Uterus (tissue), 4 donors: ENCODE measurements around the gene PLB1. TPM values are rescaled to one million over a fixed set of nuclear protein-coding genes. Genes with fewer than 3 reads are reported as not detected.

Experiments used
- DNase-seq, 2 donors: peaks; one replicate each; pipeline ENCODE4 v3.0.0-alpha.2; 2019 to 2020
- H3K27ac ChIP-seq, 2 donors: fragments of 200-600 bp; sonication (generic); 1 replicate in 1 of 2; 2 replicates in 1 of 2; pipeline ENCODE4 v1.5.1; 2016 to 2018
- H3K27me3 ChIP-seq, 2 donors: fragments of 200-600 bp; sonication (generic); one replicate each; pipeline ENCODE4 v1.5.1; 2018 to 2019; ENCODE audit warnings: control low read depth in 1 of 2
- H3K36me3 ChIP-seq, 2 donors: fragments of 200-600 bp; sonication (generic); one replicate each; pipeline ENCODE4 v1.5.1; 2019; ENCODE audit warnings: control low read depth in 1 of 2
- H3K4me1 ChIP-seq, 2 donors: fragments of 200-600 bp; sonication (generic); one replicate each; pipeline ENCODE4 v1.5.1; 2018 to 2019; ENCODE audit warnings: control low read depth in 1 of 2
- H3K4me3 ChIP-seq, 2 donors: fragments of 200-600 bp; sonication (generic); 1 replicate in 1 of 2; 2 replicates in 1 of 2; pipeline ENCODE4 v1.5.1; 2018 to 2019; ENCODE audit warnings: mild to moderate bottlenecking in 1 of 2
- H3K9me3 ChIP-seq, 2 donors: fragments of 200-600 bp; sonication (generic); one replicate each; pipeline ENCODE4 v1.5.1; 2019; ENCODE audit warnings: control low read depth in 1 of 2
- POLR2A ChIP-seq, 2 donors: fragments of 450-650 bp; IDR thresholded peaks; one replicate each; pipeline ENCODE4 v1.6.1; 2016; ENCODE audit warnings: antibody characterized with exemption in 2 of 2, mild to moderate bottlenecking in 1 of 2, moderate library complexity in 1 of 2
- intact Hi-C: fragments of 100-400 bp; cut with DNase I; formaldehyde crosslinking; loops from one replicate; pipeline ENCODE4 v1.15.1; 2023; ENCODE audit warnings: low total_unique reads
- total RNA-seq, 4 donors: library from RNA; depleted of rRNA in 3 of 4; stranded (reverse); fragments of >200 nt in 3 of 4; gene quantifications; one replicate each; pipeline versions ENCODE4 v1.1.0 to v1.2.4, GENCODE V29; 2014 to 2023
- TF ChIP-seq, protein P1 (sequence below), 4 experiments: fragments of 200-600 bp in 2 of 4; fragments of 450-650 bp in 2 of 4; sonication (generic) in 2 of 4; IDR thresholded peaks; one replicate each; pipeline ENCODE4 v1.5.1; 2016 to 2019; ENCODE audit warnings: antibody characterized with exemption in 4 of 4, mild to moderate bottlenecking in 2 of 4, moderate library complexity in 1 of 4
- donor health status: DM: yes; HTN: yes; CAD: no.

The PLB1 gene
- total RNA-seq, 4 donors from 2014 or later: 2.9 to 12.4 (median 5.2) TPM

DNA sequence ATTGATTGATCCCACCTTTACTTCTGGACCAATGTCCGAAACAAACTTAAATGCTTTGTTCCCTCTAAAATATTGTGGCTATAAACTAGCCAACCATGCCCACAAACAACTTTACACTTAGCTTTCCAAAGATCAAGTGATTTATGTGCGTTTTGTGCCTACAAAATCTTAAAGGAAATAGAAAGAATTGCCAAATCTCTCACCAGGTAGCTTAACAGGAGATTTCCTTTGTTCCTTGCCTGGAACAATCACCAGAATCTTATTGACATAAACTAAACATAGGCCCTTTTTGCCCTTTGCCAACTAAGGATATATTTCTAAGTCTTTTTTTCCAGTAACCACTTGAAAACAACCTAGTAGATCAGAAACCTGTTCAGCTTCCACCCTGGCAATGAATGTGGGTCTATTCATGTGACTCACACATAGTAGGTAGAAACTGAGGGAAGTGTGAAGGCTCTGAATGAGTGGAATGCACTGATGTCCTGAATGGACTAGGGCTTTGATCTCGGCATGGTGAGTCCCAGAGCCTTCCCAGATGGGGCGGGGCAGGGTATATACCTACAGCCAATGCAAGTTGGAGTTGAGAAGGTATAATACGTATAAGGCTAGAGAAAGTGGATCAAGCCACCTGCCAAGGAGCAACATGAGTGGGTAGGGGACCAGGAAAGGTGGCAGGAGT, 161.2 kb downstream of the PLB1 start:
- no peak overlapping the region for H3K4me3 ChIP-seq
- no peaks in the 10 kb centered on the region for H3K36me3 ChIP-seq
- intact Hi-C loops: no loop called here
- H3K9me3 ChIP-seq: no peaks in the 10 kb centered on the region
- H3K4me1 ChIP-seq: peaks cover 5 to 6% of the 10 kb centered on the region in 2 donors
- peak overlapping the region; percentile 89 to 92 for H3K27ac ChIP-seq
- no peak for TF ChIP-seq POLR2A (IDR thresholded peaks at IDR 0.05)
- H3K27me3 ChIP-seq: no peaks in the 10 kb centered on the region
- no peak for DNase-seq

DNA sequence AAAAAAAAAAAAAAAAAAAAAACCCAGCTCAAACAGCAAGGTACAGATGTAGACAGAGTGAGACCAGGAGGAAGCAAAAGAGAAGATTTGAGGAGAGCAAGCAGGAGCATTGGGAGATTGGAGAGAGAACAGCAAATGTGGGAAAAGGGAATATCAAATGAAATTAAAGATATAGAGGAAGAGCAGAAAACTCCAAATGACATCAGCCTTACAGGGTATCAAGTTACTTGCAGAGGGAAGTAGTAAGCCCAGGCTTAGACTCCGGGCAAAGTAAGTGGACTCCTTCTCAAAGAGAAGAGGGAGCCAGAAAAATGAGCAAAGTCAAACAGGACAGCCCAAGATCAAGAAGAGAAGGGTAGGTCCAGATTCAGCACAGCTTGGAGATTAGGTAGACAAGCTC, 162.5 kb downstream of the PLB1 start:
- no peaks in the 10 kb centered on the region for H3K27me3 ChIP-seq
- peak overlapping the region; percentile 89 to 92 for H3K27ac ChIP-seq

DNA sequence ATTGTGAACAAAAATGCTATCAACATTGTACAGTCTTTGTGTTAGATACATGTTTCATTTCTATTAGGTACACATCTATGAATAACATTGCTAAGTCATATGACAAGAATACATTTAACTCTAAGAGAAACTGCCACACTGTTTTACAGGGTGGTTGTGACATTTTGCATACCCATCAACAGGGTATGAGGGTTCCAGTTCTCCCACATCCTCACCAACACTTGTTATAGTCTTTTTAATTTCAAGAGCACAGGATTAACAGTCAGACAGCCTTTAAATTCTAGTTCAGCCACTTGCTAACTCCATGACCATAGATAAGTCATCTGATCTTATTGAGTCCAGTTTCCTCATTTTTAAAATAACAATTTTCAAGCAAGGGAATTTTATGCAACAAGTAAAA, 163.3 kb downstream of the PLB1 start:
- Histone ChIP-seq H3K27ac (peak overlapping the region; percentile 89 to 92), H3K9me3 (no peaks in the 10 kb centered on the region), H3K27me3 (no peaks in the 10 kb centered on the region), H3K36me3 (no peaks in the 10 kb centered on the region), H3K4me1 (peaks cover 11 to 15% of the 10 kb centered on the region in 2 donors), H3K4me3 (no peak overlapping the region)
- no peak for DNase-seq
- TF ChIP-seq, protein P1, sequence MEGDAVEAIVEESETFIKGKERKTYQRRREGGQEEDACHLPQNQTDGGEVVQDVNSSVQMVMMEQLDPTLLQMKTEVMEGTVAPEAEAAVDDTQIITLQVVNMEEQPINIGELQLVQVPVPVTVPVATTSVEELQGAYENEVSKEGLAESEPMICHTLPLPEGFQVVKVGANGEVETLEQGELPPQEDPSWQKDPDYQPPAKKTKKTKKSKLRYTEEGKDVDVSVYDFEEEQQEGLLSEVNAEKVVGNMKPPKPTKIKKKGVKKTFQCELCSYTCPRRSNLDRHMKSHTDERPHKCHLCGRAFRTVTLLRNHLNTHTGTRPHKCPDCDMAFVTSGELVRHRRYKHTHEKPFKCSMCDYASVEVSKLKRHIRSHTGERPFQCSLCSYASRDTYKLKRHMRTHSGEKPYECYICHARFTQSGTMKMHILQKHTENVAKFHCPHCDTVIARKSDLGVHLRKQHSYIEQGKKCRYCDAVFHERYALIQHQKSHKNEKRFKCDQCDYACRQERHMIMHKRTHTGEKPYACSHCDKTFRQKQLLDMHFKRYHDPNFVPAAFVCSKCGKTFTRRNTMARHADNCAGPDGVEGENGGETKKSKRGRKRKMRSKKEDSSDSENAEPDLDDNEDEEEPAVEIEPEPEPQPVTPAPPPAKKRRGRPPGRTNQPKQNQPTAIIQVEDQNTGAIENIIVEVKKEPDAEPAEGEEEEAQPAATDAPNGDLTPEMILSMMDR (IDR thresholded peaks at IDR 0.05): no peak
- no peak for TF ChIP-seq POLR2A (IDR thresholded peaks at IDR 0.05)
- intact Hi-C loops: no loop called here

More for the DNA sequence above, 162.5 kb downstream of the PLB1 start:
- intact Hi-C loops: no loop called here
- TF ChIP-seq POLR2A (IDR thresholded peaks at IDR 0.05): no peak
- TF ChIP-seq, protein P1 (IDR thresholded peaks at IDR 0.05): no peak
- no peaks in the 10 kb centered on the region for H3K36me3 ChIP-seq
- no peak overlapping the region for H3K4me3 ChIP-seq
- H3K4me1 ChIP-seq: peaks cover 6 to 12% of the 10 kb centered on the region in 2 donors
- no peaks in the 10 kb centered on the region for H3K9me3 ChIP-seq
- no peak for DNase-seq

DNA sequence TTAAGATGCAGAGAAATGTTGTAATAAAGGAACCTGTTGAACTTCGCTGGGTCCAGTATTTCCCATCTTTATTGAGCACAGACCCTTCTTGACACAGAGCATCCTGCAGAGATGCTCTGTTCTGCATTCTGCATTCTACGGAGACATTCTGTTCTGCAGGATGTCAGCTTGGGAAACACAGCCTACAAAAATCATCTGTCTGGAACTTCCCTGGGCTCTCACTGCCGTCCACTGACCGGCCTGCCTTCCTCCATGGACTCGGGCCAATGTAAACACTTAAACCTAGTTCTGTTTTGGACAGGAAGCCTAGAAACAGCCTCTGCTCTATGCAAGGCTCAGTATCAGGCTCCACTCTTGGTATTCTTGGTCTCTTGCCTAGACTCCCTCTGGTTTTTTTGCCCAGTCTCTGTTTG, 165.7 kb downstream of the PLB1 start:
- TF ChIP-seq, protein P1 (IDR thresholded peaks at IDR 0.05): peak in 1 of 4 experiments; percentile 6
- no peak for TF ChIP-seq POLR2A (IDR thresholded peaks at IDR 0.05)
- Histone ChIP-seq H3K36me3 (no peaks in the 10 kb centered on the region), H3K27me3 (no peaks in the 10 kb centered on the region), H3K27ac (peak overlapping the region; percentile 89 to 92), H3K4me1 (peaks cover 14 to 26% of the 10 kb centered on the region in 2 donors), H3K9me3 (no peaks in the 10 kb centered on the region), H3K4me3 (no peak overlapping the region)
- intact Hi-C loops: loop anchor here (5.0 kb wide), 1 partner anchor 91 kb away; the partner anchor contains the start of gene PPP1CB
- peak; percentile 76 to 92 for DNase-seq

DNA sequence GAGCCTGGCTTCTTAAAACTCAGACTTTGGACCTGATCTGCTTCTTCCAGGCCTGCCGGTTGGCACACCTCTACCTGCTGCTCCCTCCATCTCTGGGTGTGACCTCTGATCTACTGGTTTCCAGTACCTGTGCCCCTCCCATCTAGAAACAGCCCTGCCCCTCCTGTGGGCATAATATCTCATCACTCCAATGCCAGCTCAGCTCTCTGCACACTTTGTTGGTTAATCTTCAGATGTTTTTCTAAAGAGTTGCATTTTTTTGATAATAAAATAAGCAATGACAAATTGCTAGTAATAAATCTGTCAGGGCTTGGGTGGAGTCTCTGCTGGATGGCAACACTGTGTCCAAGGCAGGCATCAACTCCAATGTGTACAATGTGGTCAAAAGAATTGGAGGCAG, 166.2 kb downstream of the PLB1 start:
- peak overlapping the region; percentile 89 to 92 for H3K27ac ChIP-seq
- no peak overlapping the region for H3K4me3 ChIP-seq
- H3K27me3 ChIP-seq: no peaks in the 10 kb centered on the region
- intact Hi-C loops: loop anchor here (5.0 kb wide), 1 partner anchor 90 kb away; the partner anchor contains the start of gene PPP1CB
- no peaks in the 10 kb centered on the region for H3K36me3 ChIP-seq
- DNase-seq: no peak
- H3K9me3 ChIP-seq: no peaks in the 10 kb centered on the region
- TF ChIP-seq POLR2A (IDR thresholded peaks at IDR 0.05): no peak
- TF ChIP-seq, protein P1 (IDR thresholded peaks at IDR 0.05): no peak
- H3K4me1 ChIP-seq: peaks cover 14 to 26% of the 10 kb centered on the region in 2 donors
